SU-DHL-6 (cell line): ENCODE data around the gene HNF4A.

Experiments
- H2AFZ ChIP-seq: fragments of 200-600 bp; sonication (generic); 2 replicates; pipeline ENCODE4 v1.6.1; 2014; ENCODE audit warnings: low read depth, mild to moderate bottlenecking, moderate library complexity, mixed read lengths, antibody characterized with exemption, low read length; ENCODE audit not compliant: severe bottlenecking
- H3F3A ChIP-seq: fragments of 200-600 bp; shearing (Covaris generic); 2 replicates; pipeline ENCODE4 v1.6.0; 2016; ENCODE audit warnings: antibody characterized with exemption, mild to moderate bottlenecking; ENCODE audit not compliant: insufficient read depth
- H3K27ac ChIP-seq: fragments of 200-600 bp; sonication (generic); 2 replicates; pipeline ENCODE4 v1.5.1; 2016; ENCODE audit warnings: low read depth, mild to moderate bottlenecking, low read length, moderate library complexity, mixed read lengths
- H3K27me3 ChIP-seq: fragments of 200-600 bp; sonication (generic), shearing (Covaris generic); 2 replicates; pipeline ENCODE4 v1.6.0; 2014; ENCODE audit warnings: mild to moderate bottlenecking, low read length
- H3K36me3 ChIP-seq: fragments of 200-600 bp; sonication (generic); 2 replicates; pipeline ENCODE4 v1.6.1; 2014; ENCODE audit warnings: mild to moderate bottlenecking, low read length, mixed read lengths
- H3K4me2 ChIP-seq: fragments of 300-600, 200-600 bp; shearing (Covaris generic), sonication (generic); 2 replicates; pipeline ENCODE4 v1.6.0; 2014; ENCODE audit warnings: low read length, low read depth, mild to moderate bottlenecking; ENCODE audit not compliant: poor library complexity, severe bottlenecking
- H3K4me3 ChIP-seq: fragments of 200-600 bp; sonication (generic); 2 replicates; pipeline ENCODE4 v1.5.1; 2014; ENCODE audit warnings: antibody characterized with exemption, low read length, mild to moderate bottlenecking, mixed read lengths; ENCODE audit not compliant: insufficient read depth, poor library complexity, severe bottlenecking
- H3K79me2 ChIP-seq: fragments of 200-600 bp; sonication (generic); 2 replicates; pipeline ENCODE4 v1.6.1; 2014; ENCODE audit warnings: mild to moderate bottlenecking, low read length, moderate library complexity; ENCODE audit not compliant: insufficient read depth
- H3K9ac ChIP-seq: fragments of 200-600 bp; sonication (generic); 2 replicates; pipeline ENCODE4 v1.7.0; 2014; ENCODE audit warnings: mild to moderate bottlenecking, low read length
- H3K9me2 ChIP-seq: fragments of 200-600 bp; sonication (generic); replicated peaks from 2 replicates; pipeline ENCODE4 v1.6.1; 2014; ENCODE audit warnings: low read length; ENCODE audit not compliant: insufficient read depth
- H3K9me3 ChIP-seq: fragments of 200-600 bp; sonication (generic); 2 replicates; pipeline ENCODE4 v1.6.1; 2014; ENCODE audit warnings: low read length, mixed read lengths; ENCODE audit not compliant: insufficient read depth
- H4K20me1 ChIP-seq: fragments of 200-600 bp; sonication (generic); 2 replicates; pipeline ENCODE4 v1.6.1; 2014; ENCODE audit warnings: low read depth, mild to moderate bottlenecking, antibody characterized with exemption, low read length, moderate library complexity, mixed read lengths
- EZH2phosphoT487 ChIP-seq: fragments of 200-600 bp; sonication (generic), shearing (Covaris generic); conservative IDR thresholded peaks from 2 replicates; pipeline ENCODE4 v1.6.1; 2018; ENCODE audit warnings: mild to moderate bottlenecking, antibody characterized with exemption, low read length, moderate library complexity, mixed read lengths
- TF ChIP-seq, protein P1 (sequence below): fragments of 200-600 bp; sonication (generic); IDR thresholded peaks from one replicate; pipeline ENCODE4 v1.5.1; 2017; ENCODE audit warnings: antibody characterized with exemption, mild to moderate bottlenecking, low read length, moderate library complexity; ENCODE audit not compliant: insufficient read depth, poor library complexity, severe bottlenecking

Gene HNF4A

DNA sequence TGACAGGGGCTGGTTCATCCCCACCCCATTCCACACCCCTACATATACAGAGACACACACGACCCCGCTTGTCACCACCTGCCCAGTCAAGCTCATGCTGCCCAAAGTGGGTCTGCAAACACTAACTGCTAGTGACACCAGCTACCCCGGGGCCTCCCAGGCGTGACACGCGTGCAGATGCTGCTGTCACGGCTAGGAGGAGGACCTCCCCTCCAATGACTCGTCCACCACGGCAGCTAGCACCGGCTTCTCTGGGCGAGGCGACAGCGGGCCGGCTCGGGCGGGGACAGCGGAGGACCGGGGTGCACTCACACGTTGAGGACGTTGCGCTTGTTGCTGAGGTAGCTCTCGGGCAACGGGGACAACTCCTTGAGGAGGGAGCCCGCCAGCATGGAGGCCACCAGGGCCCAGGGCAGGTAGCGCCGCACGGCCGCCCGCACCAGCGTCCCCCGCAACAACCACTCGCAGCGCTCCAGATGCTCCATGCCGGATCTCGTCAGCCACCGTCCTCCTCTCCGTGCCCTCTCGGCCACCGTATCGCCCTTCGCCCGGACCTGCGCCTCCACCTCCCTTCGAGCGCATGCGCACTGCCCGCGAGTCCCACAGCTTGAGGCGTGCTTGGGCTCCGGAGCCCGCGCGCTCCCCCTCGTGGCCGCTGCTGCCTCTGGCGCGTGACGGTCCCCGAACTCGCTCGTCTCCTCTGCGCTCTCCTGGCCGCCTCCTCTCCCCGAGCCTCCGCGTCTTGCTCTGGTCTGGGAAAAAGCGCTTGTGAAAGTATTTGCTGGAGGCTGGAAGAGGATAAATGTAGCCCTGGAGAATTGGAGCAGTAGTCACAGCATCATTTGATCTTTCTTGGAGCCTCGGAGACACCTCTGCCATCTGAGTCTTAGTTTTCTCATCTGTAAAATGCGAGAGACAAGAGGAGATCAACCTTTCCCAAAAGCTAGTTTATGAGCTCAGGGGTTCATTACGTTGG, 44.5 kb upstream of the HNF4A start, which contains the start of gene FITM2:
Gene FITM2, minus strand, starts transcription at position 539 of the 976 bp plus-strand sequence. Its CDS starts 54 bp downstream, at position 485.
- peak within 1 kb of the TSS; percentile 70 for H3K4me2 ChIP-seq
- no peaks in the 10 kb centered on the region for H4K20me1 ChIP-seq
- peak within 1 kb of the TSS; percentile 82 for H3K9ac ChIP-seq
- H3K27me3 ChIP-seq = no peaks in the 10 kb centered on the region
- no peaks in the 10 kb centered on the region for H3K36me3 ChIP-seq
- no peaks in the 10 kb centered on the region for H3F3A ChIP-seq
- no peak within 1 kb of the TSS for H3K27ac ChIP-seq
- no peak for TF ChIP-seq EZH2phosphoT487
- TF ChIP-seq, protein P1, sequence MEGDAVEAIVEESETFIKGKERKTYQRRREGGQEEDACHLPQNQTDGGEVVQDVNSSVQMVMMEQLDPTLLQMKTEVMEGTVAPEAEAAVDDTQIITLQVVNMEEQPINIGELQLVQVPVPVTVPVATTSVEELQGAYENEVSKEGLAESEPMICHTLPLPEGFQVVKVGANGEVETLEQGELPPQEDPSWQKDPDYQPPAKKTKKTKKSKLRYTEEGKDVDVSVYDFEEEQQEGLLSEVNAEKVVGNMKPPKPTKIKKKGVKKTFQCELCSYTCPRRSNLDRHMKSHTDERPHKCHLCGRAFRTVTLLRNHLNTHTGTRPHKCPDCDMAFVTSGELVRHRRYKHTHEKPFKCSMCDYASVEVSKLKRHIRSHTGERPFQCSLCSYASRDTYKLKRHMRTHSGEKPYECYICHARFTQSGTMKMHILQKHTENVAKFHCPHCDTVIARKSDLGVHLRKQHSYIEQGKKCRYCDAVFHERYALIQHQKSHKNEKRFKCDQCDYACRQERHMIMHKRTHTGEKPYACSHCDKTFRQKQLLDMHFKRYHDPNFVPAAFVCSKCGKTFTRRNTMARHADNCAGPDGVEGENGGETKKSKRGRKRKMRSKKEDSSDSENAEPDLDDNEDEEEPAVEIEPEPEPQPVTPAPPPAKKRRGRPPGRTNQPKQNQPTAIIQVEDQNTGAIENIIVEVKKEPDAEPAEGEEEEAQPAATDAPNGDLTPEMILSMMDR = peak; percentile 80
- H3K4me3 ChIP-seq = peak within 1 kb of the TSS; percentile 78
- H2AFZ ChIP-seq = peak within 1 kb of the TSS; percentile 73
- peaks cover 15% of the 10 kb centered on the region; the same call in 1 of the 2 replicates for H3K79me2 ChIP-seq
- no peaks in the 10 kb centered on the region for H3K9me3 ChIP-seq
- no peaks in the 10 kb centered on the region for H3K9me2 ChIP-seq

DNA sequence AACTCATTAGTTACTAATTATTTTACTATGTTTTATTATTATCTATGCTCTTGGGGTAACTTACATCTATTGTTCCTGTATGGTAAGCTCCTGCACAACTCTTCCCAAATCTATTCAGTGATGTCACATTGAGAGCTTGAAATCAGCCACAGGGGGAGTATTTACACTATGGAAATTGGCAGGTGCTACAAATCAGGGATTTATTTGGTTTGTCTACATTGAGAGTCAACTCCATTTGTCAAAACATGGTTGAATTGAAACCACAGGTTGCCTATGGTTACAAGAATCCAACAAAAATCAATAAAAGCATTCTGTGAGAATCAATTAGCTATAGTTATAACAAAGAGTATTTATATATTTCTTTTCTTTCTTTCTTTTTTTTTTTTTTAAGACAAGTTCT, 40.6 kb upstream of the HNF4A start:
- H3K27ac ChIP-seq = no peak overlapping the region
- peaks cover 9% of the 10 kb centered on the region; the same call in 1 of the 2 replicates for H3K79me2 ChIP-seq
- TF ChIP-seq, protein P1 = no peak
- no peak for TF ChIP-seq EZH2phosphoT487
- no peak overlapping the region for H3K4me3 ChIP-seq
- H3K27me3 ChIP-seq = no peaks in the 10 kb centered on the region
- no peaks in the 10 kb centered on the region for H3F3A ChIP-seq
- H4K20me1 ChIP-seq = no peaks in the 10 kb centered on the region
- H3K9me3 ChIP-seq = no peaks in the 10 kb centered on the region
- H3K9me2 ChIP-seq = no peaks in the 10 kb centered on the region
- H3K4me2 ChIP-seq = no peak overlapping the region
- no peak overlapping the region for H3K9ac ChIP-seq
- no peak overlapping the region for H2AFZ ChIP-seq
- no peaks in the 10 kb centered on the region for H3K36me3 ChIP-seq

DNA sequence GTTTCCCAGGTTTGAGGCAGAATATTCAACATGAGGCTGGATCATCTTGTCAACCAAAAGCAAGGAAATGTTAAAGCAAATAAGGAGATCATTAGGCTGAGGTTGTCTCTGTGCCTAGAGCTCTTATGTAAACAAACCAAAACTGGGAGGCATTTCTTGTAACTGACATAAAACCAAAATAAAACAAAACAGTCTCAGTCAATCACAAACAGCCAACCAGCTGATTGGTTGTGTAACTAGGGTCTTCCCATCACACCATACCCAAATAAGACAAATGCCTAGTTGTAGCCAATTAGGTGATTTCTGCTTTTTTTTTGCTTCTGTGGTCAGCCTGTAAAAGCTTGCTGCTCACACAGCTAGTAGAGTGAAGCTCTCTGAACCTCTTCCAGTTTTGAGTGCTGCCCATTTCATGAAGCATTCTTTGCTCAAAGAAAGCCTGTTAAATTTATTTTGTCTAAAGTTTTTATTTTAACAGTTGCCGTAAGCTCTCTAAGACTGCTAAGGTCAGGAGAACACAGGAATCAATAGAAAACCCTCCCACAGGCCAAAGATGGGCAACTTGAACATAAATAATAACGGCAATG, 35.6 kb upstream of the HNF4A start:
- Histone ChIP-seq H3K79me2 (no peaks in the 10 kb centered on the region), H4K20me1 (no peaks in the 10 kb centered on the region), H3K4me3 (no peak overlapping the region), H3K27ac (no peak overlapping the region), H2AFZ (no peak overlapping the region), H3K27me3 (no peaks in the 10 kb centered on the region), H3K9ac (no peak overlapping the region), H3K36me3 (no peaks in the 10 kb centered on the region), H3K9me2 (no peaks in the 10 kb centered on the region), H3F3A (no peaks in the 10 kb centered on the region), H3K9me3 (no peaks in the 10 kb centered on the region), H3K4me2 (no peak overlapping the region)
- TF ChIP-seq, protein P1 = no peak
- no peak for TF ChIP-seq EZH2phosphoT487
